ENCODE data around the gene ARL5C.

Gene ARL5C

GRCh38 chr17:39113871-39114270, 52.1 kb downstream of the ARL5C start:
- DNase-seq (ENCODE audit: extremely low read depth in 1 of 2, low read depth in 1 of 2): no peak

- no peak for DNase-seq (ENCODE audit: extremely low read depth in 1 of 2, low read depth in 1 of 2)
Observed at GRCh38 chr17:39110435-39111136, 55.4 kb downstream of the ARL5C start.

- DNase-seq (ENCODE audit: extremely low read depth in 1 of 2, low read depth in 1 of 2): no peak
Observed at GRCh38 chr17:39108461-39109375, 57.2 kb downstream of the ARL5C start.

GRCh38 chr17:39107973-39108372, 58.0 kb downstream of the ARL5C start:
- DNase-seq (ENCODE audit: extremely low read depth in 1 of 2, low read depth in 1 of 2): no peak

- DNase-seq (ENCODE audit: extremely low read depth in 1 of 2, low read depth in 1 of 2): no peak
Observed at GRCh38 chr17:39107155-39107554, 58.8 kb downstream of the ARL5C start.

Data from activated CD8-positive, alpha-beta memory T cell treated with anti-CD3 and anti-CD28 coated beads for 1 hour (primary cell).